Hepatic stellate cell (primary cell): ENCODE data around the gene TPRX1.
"Not testable (repeated sequence)": the region's sequence is repeated elsewhere in the genome, so short reads cannot be mapped to it uniquely, and the experiment has no call there.

Source experiments
- DNase-seq: peaks from one replicate; pipeline ENCODE4 v3.0.0; 2011; ENCODE audit warnings: low spot score

The TPRX1 gene

GRCh38 chr19:47767349-47767748 is 37.0 kb downstream of the TPRX1 start:
- DNase-seq = no peak

GRCh38 chr19:47766670-47767069 is 37.7 kb downstream of the TPRX1 start:
- DNase-seq = no peak

- no peak for DNase-seq
Observed at GRCh38 chr19:47766359-47766620, 38.1 kb downstream of the TPRX1 start.

- DNase-seq = peak; percentile 64
Observed at GRCh38 chr19:47765523-47766358, 38.6 kb downstream of the TPRX1 start.

- not testable (repeated sequence) for DNase-seq
Observed at GRCh38 chr19:47764705-47765104, 39.6 kb downstream of the TPRX1 start.

GRCh38 chr19:47762615-47763308 is 41.6 kb downstream of the TPRX1 start:
- DNase-seq = no peak

GRCh38 chr19:47762151-47762550 is 42.2 kb downstream of the TPRX1 start:
- DNase-seq = no peak

GRCh38 chr19:47761566-47761965 is 42.8 kb downstream of the TPRX1 start:
- DNase-seq = no peak

GRCh38 chr19:47760632-47760999 is 43.7 kb downstream of the TPRX1 start:
- no peak for DNase-seq

GRCh38 chr19:47758443-47758804 is 45.9 kb downstream of the TPRX1 start:
- DNase-seq = no peak

GRCh38 chr19:47757617-47758442 is 46.5 kb downstream of the TPRX1 start:
- DNase-seq = no peak

- DNase-seq = no peak
Observed at GRCh38 chr19:47756953-47757608, 47.3 kb downstream of the TPRX1 start.

GRCh38 chr19:47756627-47756929 is 47.8 kb downstream of the TPRX1 start:
- DNase-seq = no peak

GRCh38 chr19:47755762-47756626 is 48.4 kb downstream of the TPRX1 start:
- peak; percentile 4 for DNase-seq

GRCh38 chr19:47755065-47755761 is 49.1 kb downstream of the TPRX1 start:
- no peak for DNase-seq

- DNase-seq = peak; percentile 6
Observed at GRCh38 chr19:47754206-47755064, 49.9 kb downstream of the TPRX1 start.

- no peak for DNase-seq
Observed at GRCh38 chr19:47752440-47753211, 51.7 kb downstream of the TPRX1 start.
